HEK293 (cell line): ENCODE measurements around the gene HOXD9.

Experiments used
- GLIS2 ChIP-seq: fragments of 450-650 bp; formaldehyde crosslinking; IDR thresholded peaks from 2 replicates; pipeline ENCODE4 v1.5.1; 2016; ENCODE audit warnings: missing biosample characterization, missing genetic modification characterization
- HOXD13 ChIP-seq: sonication (generic); formaldehyde crosslinking; IDR thresholded peaks from 2 replicates; pipeline ENCODE4 v1.8.0; 2022; ENCODE audit warnings: missing genetic modification reagents, borderline replicate concordance
- KLF9 ChIP-seq: fragments of 450-650 bp; formaldehyde crosslinking; IDR thresholded peaks from 2 replicates; pipeline ENCODE4 v1.5.1; 2016; ENCODE audit warnings: missing biosample characterization, missing genetic modification characterization, low read depth
- MYNN ChIP-seq: fragments of 450-650 bp; formaldehyde crosslinking; IDR thresholded peaks from 2 replicates; pipeline ENCODE4 v1.5.1; 2016; ENCODE audit warnings: missing biosample characterization, missing genetic modification characterization, borderline replicate concordance
- SP2 ChIP-seq: fragments of 450-650 bp; formaldehyde crosslinking; IDR thresholded peaks from 2 replicates; pipeline ENCODE4 v1.5.1; 2016; ENCODE audit warnings: missing biosample characterization, missing genetic modification characterization
- SP3 ChIP-seq: fragments of 450-650 bp; formaldehyde crosslinking; IDR thresholded peaks from 2 replicates; pipeline ENCODE4 v1.5.1; 2016; ENCODE audit warnings: missing biosample characterization, missing genetic modification characterization
- TRIM28 ChIP-seq: IDR thresholded peaks from 2 replicates; pipeline ENCODE4 v1.6.1; 2011; ENCODE audit warnings: low read length, control low read depth, borderline replicate concordance
- ZBTB7A ChIP-seq: fragments of 450-650 bp; formaldehyde crosslinking; IDR thresholded peaks from 2 replicates; pipeline ENCODE4 v1.5.1; 2016; ENCODE audit warnings: low read depth, missing biosample characterization, missing genetic modification characterization
- ZNF146 ChIP-seq: fragments of 450-650 bp; formaldehyde crosslinking; IDR thresholded peaks from 2 replicates; pipeline ENCODE4 v1.5.1; 2016; ENCODE audit warnings: missing biosample characterization, missing genetic modification characterization
- ZNF157 ChIP-seq: fragments of 450-650 bp; formaldehyde crosslinking; IDR thresholded peaks from 2 replicates; pipeline ENCODE4 v1.5.1; 2016; ENCODE audit warnings: missing biosample characterization, missing genetic modification characterization
- ZNF184 ChIP-seq: fragments of 450-650 bp; IDR thresholded peaks from 2 replicates; pipeline ENCODE4 v1.5.1; 2018; ENCODE audit warnings: missing biosample characterization, mild to moderate bottlenecking, missing genetic modification characterization
- ZNF211 ChIP-seq: fragments of 450-650 bp; formaldehyde crosslinking; IDR thresholded peaks from 2 replicates; pipeline ENCODE4 v1.5.1; 2016; ENCODE audit warnings: low read depth, missing biosample characterization, missing genetic modification characterization
- ZNF335 ChIP-seq: fragments of 450-650 bp; formaldehyde crosslinking; conservative IDR thresholded peaks from 2 replicates; pipeline ENCODE4 v1.5.1; 2016; ENCODE audit warnings: missing biosample characterization, missing genetic modification characterization
- ZNF341 ChIP-seq: fragments of 450-650 bp; formaldehyde crosslinking; IDR thresholded peaks from 2 replicates; pipeline ENCODE4; 2016; ENCODE audit warnings: low read depth, missing biosample characterization, missing genetic modification characterization
- ZNF549 ChIP-seq: fragments of 450-650 bp; IDR thresholded peaks from 2 replicates; pipeline ENCODE4 v1.5.1; 2018; ENCODE audit warnings: missing biosample characterization, missing genetic modification characterization, mild to moderate bottlenecking, inconsistent platforms, moderate library complexity
- ZNF624 ChIP-seq: fragments of 450-650 bp; formaldehyde crosslinking; IDR thresholded peaks from 2 replicates; pipeline ENCODE4 v1.5.1; 2017; ENCODE audit warnings: missing biosample characterization, missing genetic modification characterization
- ZNF777 ChIP-seq: fragments of 450-650 bp; formaldehyde crosslinking; IDR thresholded peaks from 2 replicates; pipeline ENCODE4 v1.5.1; 2017; ENCODE audit warnings: missing biosample characterization, missing genetic modification characterization, borderline replicate concordance
- ZXDB ChIP-seq: fragments of 450-650 bp; formaldehyde crosslinking; IDR thresholded peaks from 2 replicates; pipeline ENCODE4 v1.5.1; 2016; ENCODE audit warnings: missing biosample characterization, missing genetic modification characterization
- TF ChIP-seq, protein P1 (sequence below): fragments of 450-650 bp; formaldehyde crosslinking; IDR thresholded peaks from 2 replicates; pipeline ENCODE4 v1.5.1; 2016; ENCODE audit warnings: missing biosample characterization, missing genetic modification characterization, borderline replicate concordance
- TF ChIP-seq, protein P2 (sequence below): fragments of 450-650 bp; formaldehyde crosslinking; IDR thresholded peaks from 2 replicates; pipeline ENCODE4 v1.5.1; 2016; ENCODE audit warnings: missing biosample characterization, missing genetic modification characterization
- TF ChIP-seq, protein P3 (sequence below): fragments of 450-650 bp; formaldehyde crosslinking; conservative IDR thresholded peaks from 2 replicates; pipeline ENCODE4 v1.5.1; 2016; ENCODE audit warnings: low read depth, missing biosample characterization, missing genetic modification characterization
- TF ChIP-seq, protein P4 (sequence below): fragments of 450-650 bp; formaldehyde crosslinking; IDR thresholded peaks from 2 replicates; pipeline ENCODE4 v1.5.1; 2016; ENCODE audit warnings: missing biosample characterization, missing genetic modification characterization
- TF ChIP-seq, protein P5 (sequence below): fragments of 450-650 bp; formaldehyde crosslinking; IDR thresholded peaks from 2 replicates; pipeline ENCODE4 v1.5.1; 2016; ENCODE audit warnings: missing biosample characterization, missing genetic modification characterization, low read depth

The HOXD9 gene

DNA sequence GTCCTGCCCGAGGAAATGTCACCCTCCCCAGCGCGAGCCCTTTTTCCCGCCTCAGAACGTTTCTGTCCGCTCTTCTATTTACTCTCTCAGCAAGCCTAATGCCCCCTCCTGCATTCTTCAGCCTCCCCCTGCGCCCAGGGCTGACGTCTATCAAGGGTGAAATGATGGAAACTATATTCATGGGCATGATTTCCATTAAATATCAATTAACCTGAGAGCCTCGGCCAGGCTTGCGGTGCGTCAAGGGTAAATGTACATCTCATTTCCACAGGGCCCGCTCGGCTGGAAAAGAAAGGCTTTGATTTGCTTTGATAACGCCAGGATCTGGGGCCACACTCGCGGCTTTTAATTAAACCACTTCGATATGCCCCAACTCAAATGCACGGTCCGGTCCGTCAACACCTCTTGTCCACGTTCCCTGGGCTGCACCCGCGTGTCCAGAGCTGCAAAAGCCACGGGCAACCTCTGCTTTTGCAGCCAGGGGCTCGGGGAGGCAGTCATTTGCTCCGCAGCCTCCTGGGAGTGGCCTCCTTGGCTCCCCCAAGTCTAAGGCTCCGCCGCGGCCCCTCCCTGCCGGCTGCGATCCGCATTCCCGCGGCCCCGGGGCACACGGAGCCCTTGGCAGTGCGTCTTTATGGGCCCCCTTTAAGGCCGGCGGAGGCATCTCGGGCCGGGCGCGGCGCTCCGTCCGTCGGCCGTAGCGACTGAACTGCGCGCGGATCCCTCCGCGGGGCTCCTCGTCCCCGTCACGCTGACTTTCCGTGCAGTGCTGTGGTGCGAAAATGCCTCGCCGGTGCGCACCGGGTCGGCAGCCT is 6.7 kb downstream of the HOXD9 start, which contains the start of gene HOXD8 (continued):
- TF ChIP-seq, protein P1, sequence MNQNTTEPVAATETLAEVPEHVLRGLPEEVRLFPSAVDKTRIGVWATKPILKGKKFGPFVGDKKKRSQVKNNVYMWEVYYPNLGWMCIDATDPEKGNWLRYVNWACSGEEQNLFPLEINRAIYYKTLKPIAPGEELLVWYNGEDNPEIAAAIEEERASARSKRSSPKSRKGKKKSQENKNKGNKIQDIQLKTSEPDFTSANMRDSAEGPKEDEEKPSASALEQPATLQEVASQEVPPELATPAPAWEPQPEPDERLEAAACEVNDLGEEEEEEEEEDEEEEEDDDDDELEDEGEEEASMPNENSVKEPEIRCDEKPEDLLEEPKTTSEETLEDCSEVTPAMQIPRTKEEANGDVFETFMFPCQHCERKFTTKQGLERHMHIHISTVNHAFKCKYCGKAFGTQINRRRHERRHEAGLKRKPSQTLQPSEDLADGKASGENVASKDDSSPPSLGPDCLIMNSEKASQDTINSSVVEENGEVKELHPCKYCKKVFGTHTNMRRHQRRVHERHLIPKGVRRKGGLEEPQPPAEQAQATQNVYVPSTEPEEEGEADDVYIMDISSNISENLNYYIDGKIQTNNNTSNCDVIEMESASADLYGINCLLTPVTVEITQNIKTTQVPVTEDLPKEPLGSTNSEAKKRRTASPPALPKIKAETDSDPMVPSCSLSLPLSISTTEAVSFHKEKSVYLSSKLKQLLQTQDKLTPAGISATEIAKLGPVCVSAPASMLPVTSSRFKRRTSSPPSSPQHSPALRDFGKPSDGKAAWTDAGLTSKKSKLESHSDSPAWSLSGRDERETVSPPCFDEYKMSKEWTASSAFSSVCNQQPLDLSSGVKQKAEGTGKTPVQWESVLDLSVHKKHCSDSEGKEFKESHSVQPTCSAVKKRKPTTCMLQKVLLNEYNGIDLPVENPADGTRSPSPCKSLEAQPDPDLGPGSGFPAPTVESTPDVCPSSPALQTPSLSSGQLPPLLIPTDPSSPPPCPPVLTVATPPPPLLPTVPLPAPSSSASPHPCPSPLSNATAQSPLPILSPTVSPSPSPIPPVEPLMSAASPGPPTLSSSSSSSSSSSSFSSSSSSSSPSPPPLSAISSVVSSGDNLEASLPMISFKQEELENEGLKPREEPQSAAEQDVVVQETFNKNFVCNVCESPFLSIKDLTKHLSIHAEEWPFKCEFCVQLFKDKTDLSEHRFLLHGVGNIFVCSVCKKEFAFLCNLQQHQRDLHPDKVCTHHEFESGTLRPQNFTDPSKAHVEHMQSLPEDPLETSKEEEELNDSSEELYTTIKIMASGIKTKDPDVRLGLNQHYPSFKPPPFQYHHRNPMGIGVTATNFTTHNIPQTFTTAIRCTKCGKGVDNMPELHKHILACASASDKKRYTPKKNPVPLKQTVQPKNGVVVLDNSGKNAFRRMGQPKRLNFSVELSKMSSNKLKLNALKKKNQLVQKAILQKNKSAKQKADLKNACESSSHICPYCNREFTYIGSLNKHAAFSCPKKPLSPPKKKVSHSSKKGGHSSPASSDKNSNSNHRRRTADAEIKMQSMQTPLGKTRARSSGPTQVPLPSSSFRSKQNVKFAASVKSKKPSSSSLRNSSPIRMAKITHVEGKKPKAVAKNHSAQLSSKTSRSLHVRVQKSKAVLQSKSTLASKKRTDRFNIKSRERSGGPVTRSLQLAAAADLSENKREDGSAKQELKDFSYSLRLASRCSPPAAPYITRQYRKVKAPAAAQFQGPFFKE (tag by site-specific recombination): no peak
- TF ChIP-seq ZNF777 (tag by site-specific recombination) (peak; percentile 82; the same call in 1 of the 2 replicates), ZXDB (tag by site-specific recombination) (peak; percentile 90), ZNF341 (tag by site-specific recombination) (peak; percentile 94), MYNN (tag by site-specific recombination) (0 out of 2 replicates have a peak, but pooled peaks have one; percentile 24), HOXD13 (CRISPR knock-in tag) (no peak), KLF9 (tag by site-specific recombination) (peak; percentile 36; the same call in 1 of the 2 replicates), ZNF157 (tag by site-specific recombination) (no peak), ZNF624 (tag by site-specific recombination) (no peak), ZBTB7A (tag by site-specific recombination) (peak; percentile 92; the same call in 1 of the 2 replicates), ZNF549 (no peak), ZNF184 (tag by site-specific recombination) (no peak), SP3 (tag by site-specific recombination) (peak; percentile 45), ZNF211 (tag by site-specific recombination) (no peak), SP2 (tag by site-specific recombination) (peak; percentile 35), GLIS2 (peak; percentile 72), ZNF335 (tag by site-specific recombination) (peak; percentile 57), TRIM28 (no peak), ZNF146 (tag by site-specific recombination) (peak; percentile 79)
- TF ChIP-seq, protein P2, sequence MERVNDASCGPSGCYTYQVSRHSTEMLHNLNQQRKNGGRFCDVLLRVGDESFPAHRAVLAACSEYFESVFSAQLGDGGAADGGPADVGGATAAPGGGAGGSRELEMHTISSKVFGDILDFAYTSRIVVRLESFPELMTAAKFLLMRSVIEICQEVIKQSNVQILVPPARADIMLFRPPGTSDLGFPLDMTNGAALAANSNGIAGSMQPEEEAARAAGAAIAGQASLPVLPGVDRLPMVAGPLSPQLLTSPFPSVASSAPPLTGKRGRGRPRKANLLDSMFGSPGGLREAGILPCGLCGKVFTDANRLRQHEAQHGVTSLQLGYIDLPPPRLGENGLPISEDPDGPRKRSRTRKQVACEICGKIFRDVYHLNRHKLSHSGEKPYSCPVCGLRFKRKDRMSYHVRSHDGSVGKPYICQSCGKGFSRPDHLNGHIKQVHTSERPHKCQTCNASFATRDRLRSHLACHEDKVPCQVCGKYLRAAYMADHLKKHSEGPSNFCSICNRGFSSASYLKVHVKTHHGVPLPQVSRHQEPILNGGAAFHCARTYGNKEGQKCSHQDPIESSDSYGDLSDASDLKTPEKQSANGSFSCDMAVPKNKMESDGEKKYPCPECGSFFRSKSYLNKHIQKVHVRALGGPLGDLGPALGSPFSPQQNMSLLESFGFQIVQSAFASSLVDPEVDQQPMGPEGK (tag by site-specific recombination): peak; percentile 90
- TF ChIP-seq, protein P3, sequence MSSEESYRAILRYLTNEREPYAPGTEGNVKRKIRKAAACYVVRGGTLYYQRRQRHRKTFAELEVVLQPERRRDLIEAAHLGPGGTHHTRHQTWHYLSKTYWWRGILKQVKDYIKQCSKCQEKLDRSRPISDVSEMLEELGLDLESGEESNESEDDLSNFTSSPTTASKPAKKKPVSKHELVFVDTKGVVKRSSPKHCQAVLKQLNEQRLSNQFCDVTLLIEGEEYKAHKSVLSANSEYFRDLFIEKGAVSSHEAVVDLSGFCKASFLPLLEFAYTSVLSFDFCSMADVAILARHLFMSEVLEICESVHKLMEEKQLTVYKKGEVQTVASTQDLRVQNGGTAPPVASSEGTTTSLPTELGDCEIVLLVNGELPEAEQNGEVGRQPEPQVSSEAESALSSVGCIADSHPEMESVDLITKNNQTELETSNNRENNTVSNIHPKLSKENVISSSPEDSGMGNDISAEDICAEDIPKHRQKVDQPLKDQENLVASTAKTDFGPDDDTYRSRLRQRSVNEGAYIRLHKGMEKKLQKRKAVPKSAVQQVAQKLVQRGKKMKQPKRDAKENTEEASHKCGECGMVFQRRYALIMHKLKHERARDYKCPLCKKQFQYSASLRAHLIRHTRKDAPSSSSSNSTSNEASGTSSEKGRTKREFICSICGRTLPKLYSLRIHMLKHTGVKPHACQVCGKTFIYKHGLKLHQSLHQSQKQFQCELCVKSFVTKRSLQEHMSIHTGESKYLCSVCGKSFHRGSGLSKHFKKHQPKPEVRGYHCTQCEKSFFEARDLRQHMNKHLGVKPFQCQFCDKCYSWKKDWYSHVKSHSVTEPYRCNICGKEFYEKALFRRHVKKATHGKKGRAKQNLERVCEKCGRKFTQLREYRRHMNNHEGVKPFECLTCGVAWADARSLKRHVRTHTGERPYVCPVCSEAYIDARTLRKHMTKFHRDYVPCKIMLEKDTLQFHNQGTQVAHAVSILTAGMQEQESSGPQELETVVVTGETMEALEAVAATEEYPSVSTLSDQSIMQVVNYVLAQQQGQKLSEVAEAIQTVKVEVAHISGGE (tag by site-specific recombination): peak; percentile 45; the same call in 1 of the 2 replicates
- TF ChIP-seq, protein P4, sequence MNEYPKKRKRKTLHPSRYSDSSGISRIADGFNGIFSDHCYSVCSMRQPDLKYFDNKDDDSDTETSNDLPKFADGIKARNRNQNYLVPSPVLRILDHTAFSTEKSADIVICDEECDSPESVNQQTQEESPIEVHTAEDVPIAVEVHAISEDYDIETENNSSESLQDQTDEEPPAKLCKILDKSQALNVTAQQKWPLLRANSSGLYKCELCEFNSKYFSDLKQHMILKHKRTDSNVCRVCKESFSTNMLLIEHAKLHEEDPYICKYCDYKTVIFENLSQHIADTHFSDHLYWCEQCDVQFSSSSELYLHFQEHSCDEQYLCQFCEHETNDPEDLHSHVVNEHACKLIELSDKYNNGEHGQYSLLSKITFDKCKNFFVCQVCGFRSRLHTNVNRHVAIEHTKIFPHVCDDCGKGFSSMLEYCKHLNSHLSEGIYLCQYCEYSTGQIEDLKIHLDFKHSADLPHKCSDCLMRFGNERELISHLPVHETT (tag by site-specific recombination): peak; percentile 61
- TF ChIP-seq, protein P5, sequence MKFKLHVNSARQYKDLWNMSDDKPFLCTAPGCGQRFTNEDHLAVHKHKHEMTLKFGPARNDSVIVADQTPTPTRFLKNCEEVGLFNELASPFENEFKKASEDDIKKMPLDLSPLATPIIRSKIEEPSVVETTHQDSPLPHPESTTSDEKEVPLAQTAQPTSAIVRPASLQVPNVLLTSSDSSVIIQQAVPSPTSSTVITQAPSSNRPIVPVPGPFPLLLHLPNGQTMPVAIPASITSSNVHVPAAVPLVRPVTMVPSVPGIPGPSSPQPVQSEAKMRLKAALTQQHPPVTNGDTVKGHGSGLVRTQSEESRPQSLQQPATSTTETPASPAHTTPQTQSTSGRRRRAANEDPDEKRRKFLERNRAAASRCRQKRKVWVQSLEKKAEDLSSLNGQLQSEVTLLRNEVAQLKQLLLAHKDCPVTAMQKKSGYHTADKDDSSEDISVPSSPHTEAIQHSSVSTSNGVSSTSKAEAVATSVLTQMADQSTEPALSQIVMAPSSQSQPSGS (tag by site-specific recombination): no peak
